Measurements from ENCODE around the gene DMC1.

The DMC1 gene

GRCh38 chr22:38566726-38567504 lies 3.1 kb downstream of the DMC1 start:
- DNase-seq (ENCODE audit: low spot score), result peak; percentile 11

- no peak for DNase-seq (ENCODE audit: low spot score)
Observed at GRCh38 chr22:38565441-38565840, 4.5 kb downstream of the DMC1 start.

DNA sequence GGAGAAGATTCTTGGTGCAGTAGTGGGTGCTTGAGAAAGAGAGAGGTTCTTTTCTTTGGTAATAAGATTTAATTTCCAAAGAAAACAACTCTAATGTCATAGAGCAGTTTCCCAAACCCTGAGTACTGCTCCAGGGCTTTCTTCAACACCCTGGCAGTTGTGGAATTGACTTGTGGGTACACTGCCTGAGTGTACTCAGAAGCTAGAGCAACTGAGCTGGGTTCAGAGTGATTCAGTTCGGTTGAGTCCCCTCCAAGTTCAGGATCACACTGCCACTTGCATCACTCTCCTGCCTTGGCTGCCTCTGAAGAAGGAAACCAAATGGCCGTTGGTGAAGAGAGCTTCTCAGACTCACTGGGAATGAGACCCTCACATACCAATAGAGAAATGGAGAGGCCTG lies 5.3 kb downstream of the DMC1 start:
- peak; percentile 48 for DNase-seq (ENCODE audit: low spot score)

GRCh38 chr22:38554281-38554680 lies 15.7 kb downstream of the DMC1 start:
- peak; percentile 79 for DNase-seq (ENCODE audit: low spot score)

DNA sequence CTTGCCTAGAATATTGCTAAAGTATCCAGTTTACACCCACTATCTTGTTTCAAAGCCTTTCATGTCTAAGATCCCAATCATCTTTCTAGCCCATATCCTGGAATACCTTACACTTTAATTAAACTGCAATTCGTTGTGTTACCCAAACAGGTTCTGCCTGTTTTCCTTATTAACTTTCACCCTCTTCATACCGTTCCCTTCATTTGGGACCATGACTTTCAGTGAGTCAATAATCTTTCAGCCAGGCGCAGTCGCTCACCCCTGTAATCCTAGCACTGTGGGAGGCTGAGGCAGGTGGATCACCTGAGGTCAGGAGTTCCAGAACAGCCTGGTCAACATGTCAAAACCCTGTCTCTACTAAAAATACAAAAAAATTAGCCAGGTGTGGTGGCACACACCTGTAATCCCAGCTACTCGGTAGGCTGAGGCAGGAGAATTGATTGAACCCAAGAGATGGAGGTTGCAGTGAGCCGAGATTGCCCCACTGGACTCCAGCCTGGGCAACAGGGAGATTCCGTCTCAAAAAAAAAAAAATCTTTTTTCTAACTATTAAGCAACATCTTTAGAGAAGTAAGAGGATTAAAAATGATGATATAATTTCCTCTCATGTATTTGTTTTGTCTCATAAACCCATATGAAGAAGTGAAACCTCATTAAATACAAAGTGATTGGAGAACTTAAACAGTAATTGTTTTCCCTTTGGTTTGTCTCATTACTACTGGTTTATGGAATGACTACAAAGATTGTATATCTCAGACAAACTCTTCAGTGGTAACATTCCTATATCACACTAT lies 20.7 kb downstream of the DMC1 start:
- no peak for DNase-seq (ENCODE audit: low spot score)

DNA sequence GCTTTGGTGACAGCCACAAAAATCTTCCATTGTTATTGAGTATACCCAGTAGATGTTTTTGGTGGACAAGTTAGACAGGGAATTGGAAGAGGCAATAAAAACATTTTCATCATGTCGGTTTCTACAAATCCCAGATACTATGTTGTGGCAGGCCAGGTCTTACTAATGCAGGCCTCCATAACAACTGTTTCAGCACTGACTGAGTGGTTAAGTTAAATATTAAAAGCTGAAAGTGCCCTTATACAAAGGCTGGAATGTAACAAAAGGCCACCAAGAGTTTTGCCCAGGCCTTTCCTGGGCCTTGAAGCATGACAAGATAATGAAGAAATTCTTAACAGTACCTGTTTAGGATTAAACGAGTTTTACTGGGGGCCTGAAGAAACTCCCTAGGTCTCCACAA lies 29.3 kb downstream of the DMC1 start:
- DNase-seq (ENCODE audit: low spot score), result no peak

- DNase-seq (ENCODE audit: low spot score), result no peak
Observed at GRCh38 chr22:38531251-38531938, 38.6 kb downstream of the DMC1 start.

GRCh38 chr22:38524429-38524828 lies 45.6 kb downstream of the DMC1 start:
- DNase-seq (ENCODE audit: low spot score), result no peak

DNA sequence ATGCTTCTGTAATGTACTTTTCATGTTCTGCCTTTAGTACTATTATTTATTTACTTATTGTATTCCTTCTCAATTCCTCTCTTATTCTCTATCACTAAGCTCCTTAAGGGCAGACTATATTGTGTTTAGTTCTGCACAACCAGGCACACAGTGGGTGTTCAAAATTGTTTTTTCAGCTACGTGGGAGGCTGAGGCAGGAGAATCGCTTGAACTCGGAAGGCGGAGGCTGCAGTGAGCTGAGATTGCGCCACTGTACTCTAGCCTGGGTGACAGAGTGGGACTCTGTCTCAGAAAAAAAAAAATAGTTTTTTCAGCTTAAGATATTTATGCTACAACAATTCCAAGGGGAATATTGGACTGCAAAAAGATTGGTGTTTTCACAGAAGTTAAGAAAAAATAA lies 46.5 kb downstream of the DMC1 start:
- DNase-seq (ENCODE audit: low spot score), result no peak

- no peak for DNase-seq (ENCODE audit: low spot score)
Observed at GRCh38 chr22:38523029-38523428, 47.0 kb downstream of the DMC1 start.

- no peak for DNase-seq (ENCODE audit: low spot score)
Observed at GRCh38 chr22:38519453-38520250, 50.3 kb downstream of the DMC1 start.

DNA sequence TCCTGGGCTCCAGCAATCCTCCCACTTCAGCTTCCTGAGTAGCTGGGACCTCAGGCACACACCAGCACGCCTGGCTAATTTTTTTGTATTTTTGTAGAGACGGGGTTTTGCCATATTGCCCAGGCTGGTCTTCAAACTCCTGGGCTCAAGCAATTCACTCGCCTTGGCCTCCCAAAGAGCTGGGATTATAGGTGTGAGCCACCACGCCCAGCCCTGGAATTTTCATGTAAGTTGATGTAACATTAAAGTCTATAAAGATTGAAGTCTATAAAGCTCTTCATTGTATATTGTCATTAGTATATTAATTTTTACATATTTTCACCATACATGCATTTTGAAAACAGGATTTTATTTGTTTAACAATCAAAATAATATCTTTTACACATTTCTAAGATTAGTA lies 51.4 kb downstream of the DMC1 start:
- DNase-seq (ENCODE audit: low spot score), result no peak

DNA sequence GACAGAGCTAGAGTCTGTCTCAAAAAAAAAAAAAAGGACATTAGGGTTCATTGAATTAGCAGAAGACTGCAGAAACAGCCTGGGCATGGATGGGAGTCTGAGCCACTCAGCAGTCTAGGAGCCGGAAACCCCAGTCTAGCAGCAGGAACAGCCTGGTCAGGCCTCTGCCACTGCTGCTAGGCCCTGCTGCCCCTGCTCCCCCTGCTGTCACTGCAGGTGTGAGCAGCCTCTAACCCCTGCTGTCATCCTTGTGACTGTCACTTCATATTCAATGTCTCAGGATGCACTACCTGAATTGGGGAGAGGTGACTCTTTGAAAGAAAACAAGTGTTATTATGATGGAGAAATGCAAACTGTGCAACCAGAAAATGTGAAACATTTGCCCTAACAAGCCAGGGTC lies 56.9 kb downstream of the DMC1 start:
- DNase-seq (ENCODE audit: low spot score), result no peak

DNA sequence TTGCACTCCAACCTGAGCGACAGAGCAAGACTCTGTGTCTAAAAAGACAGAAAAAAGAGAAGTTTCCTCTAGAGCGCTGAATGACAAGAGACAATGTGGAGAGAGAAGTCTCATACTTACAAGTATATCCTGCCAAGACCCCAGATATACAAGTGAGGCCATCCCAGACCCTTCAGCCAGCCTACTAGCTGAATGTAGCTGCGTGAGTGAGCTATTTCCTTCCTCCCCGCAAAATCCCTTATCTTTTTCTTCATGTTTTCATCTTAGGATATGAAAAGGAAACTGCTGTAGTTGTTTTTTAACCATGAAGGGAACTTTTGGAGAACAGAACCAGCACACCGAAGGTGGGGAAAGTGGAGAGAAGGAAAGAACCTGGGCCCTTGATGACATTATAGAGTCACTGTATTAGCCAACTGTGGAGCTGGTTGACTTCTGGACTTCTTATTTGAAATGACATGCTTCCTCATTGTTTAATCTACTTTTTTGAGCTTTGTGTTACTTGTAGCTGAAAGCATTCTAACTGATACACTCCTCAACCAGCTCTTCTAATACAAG lies 59.5 kb downstream of the DMC1 start:
- no peak for DNase-seq (ENCODE audit: low spot score)

GRCh38 chr22:38506118-38506962 lies 63.6 kb downstream of the DMC1 start, which contains the start of gene DDX17:
TSS of gene DDX17 (minus strand) at chr22:38506311.
- DNase-seq (ENCODE audit: low spot score), result peak; percentile 95

DNA sequence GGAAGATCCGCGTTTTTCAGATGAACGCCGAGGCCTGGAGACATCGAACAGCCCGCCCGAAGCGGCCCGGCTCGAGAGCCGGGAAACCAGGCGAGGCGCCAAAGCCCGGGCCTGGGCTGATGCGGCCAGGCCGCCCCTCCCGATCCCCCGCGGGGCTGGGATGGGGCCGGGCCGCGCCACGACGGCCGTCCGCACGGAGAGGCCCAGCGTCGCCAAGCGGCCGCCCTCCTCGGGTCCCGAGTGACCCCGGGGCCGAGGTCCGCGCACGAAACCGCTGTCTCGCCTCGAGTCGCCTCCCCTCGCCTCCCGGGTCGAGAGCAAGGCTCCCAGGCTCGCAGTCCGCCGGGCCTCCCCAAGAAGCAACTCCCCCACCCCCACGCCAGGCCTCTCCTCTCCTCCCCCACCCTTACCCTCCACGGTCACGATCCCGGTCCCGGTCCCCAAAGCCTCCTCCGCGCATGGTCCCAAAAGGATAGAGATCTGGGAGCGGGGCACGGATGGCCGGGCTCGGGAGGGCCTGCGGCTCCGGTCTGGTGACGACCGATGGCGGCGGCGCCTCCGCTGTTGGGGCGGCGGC lies 64.4 kb downstream of the DMC1 start:
- DNase-seq (ENCODE audit: low spot score), result peak; percentile 94

DNA sequence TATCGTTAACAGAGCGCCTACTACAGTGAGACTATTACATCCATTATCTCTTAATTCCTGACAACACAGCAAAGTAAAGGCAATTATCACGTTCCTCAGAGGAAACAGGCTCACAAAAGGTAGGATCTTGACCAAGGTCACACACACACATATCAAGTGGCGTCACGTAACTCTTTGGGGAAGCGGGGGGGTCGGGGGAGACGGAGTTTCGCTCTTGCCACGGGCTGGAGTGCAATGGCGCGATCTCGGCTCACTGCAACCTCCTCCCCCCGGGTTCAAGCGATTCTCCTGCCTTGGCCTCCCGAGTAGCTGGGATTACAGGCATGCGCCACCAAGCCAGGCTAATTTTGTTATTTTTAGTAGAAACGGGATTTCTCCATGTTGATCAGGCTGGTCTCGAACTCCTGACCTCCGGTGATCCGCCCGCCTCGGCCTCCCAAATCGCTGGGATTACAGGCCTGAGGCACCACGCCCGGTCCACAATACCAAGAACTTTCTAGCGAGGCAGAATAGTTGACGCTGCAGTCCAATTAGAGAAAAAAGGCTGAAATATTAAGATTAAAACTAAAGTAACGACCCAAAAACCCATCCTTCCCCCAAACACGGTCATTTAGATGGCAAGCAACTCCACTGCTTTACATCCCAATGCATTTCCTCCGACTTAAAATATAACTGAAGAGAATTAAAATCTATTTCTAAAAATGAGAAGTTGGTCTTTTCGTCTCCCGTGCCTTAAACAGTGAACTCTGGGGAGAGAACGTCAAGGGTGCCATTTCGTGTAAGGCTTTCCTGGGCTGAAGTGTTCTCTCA lies 65.0 kb downstream of the DMC1 start:
- peak; percentile 35 for DNase-seq (ENCODE audit: low spot score)

DNA sequence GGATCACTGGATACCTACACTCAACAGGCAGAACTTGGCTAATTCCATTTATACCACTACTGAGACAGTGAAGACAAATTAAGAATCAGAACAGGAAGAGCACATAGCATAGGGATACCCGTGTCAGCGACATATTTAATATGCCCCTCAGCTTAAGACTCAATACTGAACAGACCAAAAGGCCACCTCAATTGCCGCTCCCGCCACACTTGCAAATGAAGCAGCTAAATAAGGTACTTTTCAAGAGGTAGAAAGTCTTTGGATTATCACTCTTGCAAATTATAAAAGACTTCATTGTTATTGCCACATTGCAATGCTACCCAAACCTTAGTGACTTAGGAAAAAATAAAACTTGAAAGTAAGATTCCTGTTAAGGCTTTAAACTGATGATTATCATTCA lies 67.0 kb downstream of the DMC1 start:
- no peak for DNase-seq (ENCODE audit: low spot score)

All from AG20443 (cell line).